Tibial artery (tissue), 4 donors: ENCODE measurements around the gene TLE1.
A peak's percentile ranks its signal among the peaks of the same experiment; 100 is the strongest.

Experiments
- DNase-seq, 2 donors: peaks; one replicate each; pipeline ENCODE4 v3.0.0-alpha.2; 2019
- H3K27ac ChIP-seq, 2 donors: fragments of 200-600 bp; sonication (generic) in 1 of 2; 1 replicate in 1 of 2; 2 replicates in 1 of 2; pipeline ENCODE4 v1.5.1; 2018 to 2019; ENCODE audit warnings: mild to moderate bottlenecking in 1 of 2
- H3K27me3 ChIP-seq, 2 donors: fragments of 200-600 bp; sonication (generic) in 1 of 2; one replicate each; pipeline versions ENCODE4 v1.5.1 to v1.6.0; 2016 to 2019
- H3K36me3 ChIP-seq, 3 donors: fragments of 200-600 bp; sonication (generic) in 2 of 3; one replicate each; pipeline ENCODE4 v1.5.1; 2016 to 2019; ENCODE audit warnings: mild to moderate bottlenecking in 2 of 3
- H3K4me1 ChIP-seq, 4 donors: fragments of 200-600 bp; sonication (generic) in 2 of 4; 1 replicate in 3 of 4; 2 replicates in 1 of 4; pipeline ENCODE4 v1.5.1; 2016 to 2019
- H3K4me3 ChIP-seq, 2 donors: fragments of 200-600 bp; sonication (generic) in 1 of 2; 1 replicate in 1 of 2; 2 replicates in 1 of 2; pipeline ENCODE4 v1.5.1; 2018 to 2019; ENCODE audit warnings: mild to moderate bottlenecking in 2 of 2
- H3K9me3 ChIP-seq, 3 donors: fragments of 200-600 bp; sonication (generic) in 1 of 3; one replicate each; pipeline ENCODE4 v1.5.1; 2016 to 2019
- intact Hi-C: fragments of 100-400 bp; cut with DNase I; formaldehyde crosslinking; loops from one replicate; pipeline ENCODE4 v1.15.0; 2023; ENCODE audit warnings: low total_unique reads
- TF ChIP-seq, protein P1 (sequence below), 2 experiments: fragments of 200-600 bp in 1 of 2; fragments of 450-650 bp in 1 of 2; IDR thresholded peaks; one replicate each; pipeline ENCODE4 v1.5.1; 2017 to 2019; ENCODE audit warnings: antibody characterized with exemption in 2 of 2, mild to moderate bottlenecking in 1 of 2, moderate library complexity in 1 of 2

Gene TLE1

DNA sequence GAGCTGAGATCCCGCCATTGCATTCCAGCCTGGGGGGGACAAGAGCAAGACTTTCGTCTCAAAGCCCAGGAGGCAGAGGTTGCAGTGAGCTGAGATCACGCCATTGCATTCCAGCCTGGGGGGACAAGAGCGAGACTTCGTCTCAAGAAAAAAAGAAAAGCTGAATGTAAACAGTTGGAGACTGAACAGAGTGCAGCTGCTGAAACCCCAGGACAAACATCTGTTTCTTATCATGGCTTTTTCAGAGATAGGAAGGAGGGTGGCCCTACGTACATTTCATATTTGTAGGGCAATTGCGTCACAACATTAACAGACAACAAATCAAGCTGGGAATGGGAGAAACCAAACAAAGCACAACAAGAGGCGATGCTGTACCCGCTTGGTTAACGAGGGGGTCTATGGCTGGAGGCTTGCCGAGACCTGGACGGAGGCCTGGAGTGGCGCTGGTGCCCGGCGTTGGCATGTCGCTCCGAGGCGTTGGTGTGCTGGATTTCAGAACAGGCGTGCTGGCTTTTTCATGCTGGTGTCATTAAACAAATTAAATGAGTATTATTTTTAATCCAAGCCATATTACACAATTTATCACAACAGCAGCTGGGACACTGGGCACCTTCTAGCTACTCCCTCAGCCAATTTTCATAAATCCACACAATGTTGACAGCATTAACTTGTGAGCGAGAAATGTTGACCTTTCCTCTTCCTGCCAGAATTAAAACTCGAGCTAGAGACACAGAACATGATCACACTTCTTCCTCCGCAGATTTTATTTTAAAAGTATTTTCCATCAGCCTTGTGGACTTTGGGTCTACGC is 76.1 kb downstream of the TLE1 start:
- peak overlapping the region; percentile 1 to 25 for H3K4me3 ChIP-seq
- H3K9me3 ChIP-seq, result no peaks in the 10 kb centered on the region
- peak overlapping the region; percentile 69 to 72 for H3K27ac ChIP-seq
- H3K36me3 ChIP-seq, result peaks cover 16 to 65% (median 24%) of the 10 kb centered on the region in 3 donors
- TF ChIP-seq, protein P1, sequence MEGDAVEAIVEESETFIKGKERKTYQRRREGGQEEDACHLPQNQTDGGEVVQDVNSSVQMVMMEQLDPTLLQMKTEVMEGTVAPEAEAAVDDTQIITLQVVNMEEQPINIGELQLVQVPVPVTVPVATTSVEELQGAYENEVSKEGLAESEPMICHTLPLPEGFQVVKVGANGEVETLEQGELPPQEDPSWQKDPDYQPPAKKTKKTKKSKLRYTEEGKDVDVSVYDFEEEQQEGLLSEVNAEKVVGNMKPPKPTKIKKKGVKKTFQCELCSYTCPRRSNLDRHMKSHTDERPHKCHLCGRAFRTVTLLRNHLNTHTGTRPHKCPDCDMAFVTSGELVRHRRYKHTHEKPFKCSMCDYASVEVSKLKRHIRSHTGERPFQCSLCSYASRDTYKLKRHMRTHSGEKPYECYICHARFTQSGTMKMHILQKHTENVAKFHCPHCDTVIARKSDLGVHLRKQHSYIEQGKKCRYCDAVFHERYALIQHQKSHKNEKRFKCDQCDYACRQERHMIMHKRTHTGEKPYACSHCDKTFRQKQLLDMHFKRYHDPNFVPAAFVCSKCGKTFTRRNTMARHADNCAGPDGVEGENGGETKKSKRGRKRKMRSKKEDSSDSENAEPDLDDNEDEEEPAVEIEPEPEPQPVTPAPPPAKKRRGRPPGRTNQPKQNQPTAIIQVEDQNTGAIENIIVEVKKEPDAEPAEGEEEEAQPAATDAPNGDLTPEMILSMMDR (IDR thresholded peaks at IDR 0.05), result no peak
- no peaks in the 10 kb centered on the region for H3K27me3 ChIP-seq
- intact Hi-C loops, result loop anchor here (5.0 kb wide), 1 partner anchor 74 kb away; the partner anchor contains the start of gene TLE1
- H3K4me1 ChIP-seq, result peaks cover 0 to 34% (median 15%) of the 10 kb centered on the region in 4 donors
- peak; percentile 60 to 86 for DNase-seq

DNA sequence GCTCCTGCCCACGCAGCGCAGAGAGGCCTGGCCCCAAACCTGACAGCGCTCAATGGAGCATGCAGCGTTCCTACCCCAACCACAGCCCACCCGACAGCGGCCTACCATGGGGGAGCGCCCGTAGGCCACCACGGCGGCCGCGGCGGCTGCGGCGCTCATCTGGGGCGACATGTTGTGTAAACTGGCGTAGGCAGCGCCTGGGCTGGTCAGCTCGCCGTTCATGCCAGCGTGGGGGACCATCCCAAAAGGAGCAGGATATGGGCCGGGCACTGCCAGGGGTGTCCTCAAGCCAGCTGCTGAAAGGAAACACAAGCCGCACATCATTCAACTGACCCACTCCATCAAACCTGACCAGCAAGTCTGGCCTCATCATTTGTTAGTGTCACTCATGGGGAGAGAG is 77.7 kb downstream of the TLE1 start:
- no peaks in the 10 kb centered on the region for H3K9me3 ChIP-seq
- DNase-seq, result no peak
- peak overlapping the region in 1 of 2 donors; percentile 69 for H3K27ac ChIP-seq
- TF ChIP-seq, protein P1 (IDR thresholded peaks at IDR 0.05), result no peak
- H3K27me3 ChIP-seq, result no peaks in the 10 kb centered on the region
- intact Hi-C loops, result loop anchor here (5.0 kb wide), 1 partner anchor 76 kb away; the partner anchor contains the start of gene TLE1
- no peak overlapping the region for H3K4me3 ChIP-seq
- peaks cover 22 to 76% (median 28%) of the 10 kb centered on the region in 3 donors for H3K36me3 ChIP-seq
- peaks cover 0 to 34% (median 15%) of the 10 kb centered on the region in 4 donors for H3K4me1 ChIP-seq

DNA sequence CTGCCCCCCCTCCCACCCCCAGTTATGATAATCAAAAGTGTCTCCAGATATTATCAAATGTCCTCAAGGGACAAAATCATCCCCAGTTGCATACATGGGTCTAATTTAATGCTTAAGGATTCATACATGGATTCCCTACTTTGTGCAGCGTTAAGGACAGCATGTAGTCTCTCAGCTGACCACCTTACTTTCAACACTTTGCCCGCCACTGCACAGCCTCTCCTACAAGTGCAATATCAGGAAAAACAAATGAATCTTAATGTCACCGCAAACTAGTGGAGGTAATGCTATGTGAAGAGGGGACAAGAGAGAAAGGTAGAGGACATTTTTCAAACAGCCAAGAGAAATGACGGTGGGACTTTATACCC is 78.6 kb downstream of the TLE1 start:
- no peak overlapping the region for H3K4me3 ChIP-seq
- H3K27me3 ChIP-seq, result no peaks in the 10 kb centered on the region
- peaks cover 21 to 71% (median 28%) of the 10 kb centered on the region in 3 donors for H3K36me3 ChIP-seq
- DNase-seq, result no peak
- H3K9me3 ChIP-seq, result no peaks in the 10 kb centered on the region
- H3K4me1 ChIP-seq, result peaks cover 0 to 34% (median 15%) of the 10 kb centered on the region in 4 donors
- intact Hi-C loops, result loop anchor here (5.0 kb wide), 1 partner anchor 77 kb away; the partner anchor contains the start of gene TLE1
- H3K27ac ChIP-seq, result peak overlapping the region in 1 of 2 donors; percentile 15
- TF ChIP-seq, protein P1 (IDR thresholded peaks at IDR 0.05), result no peak

DNA sequence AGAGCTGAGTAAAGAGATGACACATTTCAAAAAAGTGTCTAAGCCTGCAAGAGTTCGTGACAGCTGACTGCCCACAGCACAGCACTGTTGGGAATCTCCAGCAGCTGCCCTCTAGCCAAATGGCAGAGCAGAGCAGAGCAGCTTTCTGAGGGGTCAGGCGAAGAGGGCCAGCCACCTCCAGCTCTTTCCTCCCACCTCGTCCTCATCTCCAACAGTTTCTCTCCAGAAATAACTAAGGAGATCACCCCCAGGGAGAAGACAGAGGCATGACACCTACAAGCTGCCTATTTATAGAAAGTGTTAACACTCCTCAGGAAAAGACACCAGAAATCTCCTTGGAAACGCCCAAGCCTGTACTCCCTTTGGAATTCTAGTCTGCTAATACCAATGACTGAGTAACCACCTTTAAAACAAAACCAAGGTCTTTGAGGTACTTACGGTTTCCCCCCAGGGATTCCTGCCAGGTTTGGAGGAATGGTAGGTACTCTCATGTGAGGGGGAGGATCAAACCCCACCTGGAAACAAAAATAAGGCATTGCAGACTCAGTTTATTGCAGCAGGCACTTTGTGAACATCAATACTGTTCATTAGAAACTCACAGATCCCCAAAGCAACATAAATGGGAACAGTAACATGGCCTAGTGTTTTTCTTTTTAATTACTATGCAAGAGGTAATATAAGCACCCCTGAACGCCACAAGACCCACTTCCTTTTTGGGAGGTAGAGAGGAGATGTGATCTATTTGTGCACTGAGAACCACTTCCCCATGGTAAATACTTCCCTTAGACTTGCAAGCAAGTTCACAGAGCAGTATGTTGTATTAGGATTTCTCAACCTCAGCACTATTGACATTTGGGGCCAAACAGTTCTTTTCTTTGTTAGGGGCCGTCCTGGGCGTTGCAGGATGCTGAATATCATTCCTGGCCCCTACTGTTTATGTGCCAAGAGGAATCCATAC is 79.3 kb downstream of the TLE1 start:
- Histone ChIP-seq H3K36me3 (peaks cover 23 to 64% (median 28%) of the 10 kb centered on the region in 3 donors), H3K4me3 (no peak overlapping the region), H3K9me3 (no peaks in the 10 kb centered on the region), H3K27ac (peak overlapping the region; percentile 15 to 50), H3K4me1 (peaks cover 0 to 35% (median 15%) of the 10 kb centered on the region in 4 donors), H3K27me3 (no peaks in the 10 kb centered on the region)
- intact Hi-C loops, result loop anchor here (5.0 kb wide), 1 partner anchor 77 kb away; the partner anchor contains the start of gene TLE1
- TF ChIP-seq, protein P1 (IDR thresholded peaks at IDR 0.05), result no peak
- no peak for DNase-seq

DNA sequence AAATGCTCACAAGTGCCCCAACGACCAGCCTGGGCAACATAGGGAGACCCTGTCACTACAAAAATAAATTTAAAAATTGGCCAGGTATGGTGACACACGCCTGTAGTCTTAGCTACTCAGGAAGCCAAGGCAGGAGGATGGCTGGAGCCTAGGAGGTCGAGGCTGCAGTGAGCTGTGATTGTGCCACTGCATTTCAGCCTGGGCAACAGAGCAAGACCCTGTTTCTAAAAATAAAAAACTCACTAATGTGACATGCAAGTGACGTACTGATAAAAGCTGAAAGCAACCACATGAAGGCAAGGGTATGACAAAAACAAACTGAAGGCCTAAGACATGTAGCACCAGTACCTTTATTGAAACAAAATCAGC is 81.1 kb downstream of the TLE1 start:
- H3K27ac ChIP-seq, result no peak overlapping the region
- H3K4me1 ChIP-seq, result peaks cover 0 to 31% (median 13%) of the 10 kb centered on the region in 4 donors
- no peak for DNase-seq
- H3K9me3 ChIP-seq, result no peaks in the 10 kb centered on the region
- intact Hi-C loops, result no loop called here
- no peak overlapping the region for H3K4me3 ChIP-seq
- peaks cover 28 to 63% (median 36%) of the 10 kb centered on the region in 3 donors for H3K36me3 ChIP-seq
- no peaks in the 10 kb centered on the region for H3K27me3 ChIP-seq
- TF ChIP-seq, protein P1 (IDR thresholded peaks at IDR 0.05), result no peak
